K562 (cell line): Measurements from ENCODE around the gene TCF3. TPM values are rescaled to one million over a fixed set of nuclear protein-coding genes. Genes with fewer than 3 reads are reported as not detected.

Source experiments
- C11orf30 ChIP-seq: fragments of 450-650 bp; IDR thresholded peaks from 2 replicates; pipeline ENCODE4 v1.6.1; 2016; ENCODE audit warnings: low read depth, mild to moderate bottlenecking
- CHD1 ChIP-seq: fragments of 200-600 bp; sonication (generic); IDR thresholded peaks from one replicate; pipeline ENCODE4 v1.6.1; 2012; ENCODE audit warnings: mild to moderate bottlenecking, moderate library complexity, low read length, inconsistent platforms
- DEAF1 ChIP-seq: fragments of 450-650 bp; formaldehyde crosslinking; IDR thresholded peaks from 2 replicates; pipeline ENCODE4 v1.4.0; 2020; ENCODE audit warnings: mild to moderate bottlenecking, moderate library complexity
- E2F5 ChIP-seq: sonication (generic); formaldehyde crosslinking; IDR thresholded peaks from 2 replicates; pipeline ENCODE4 v1.8.0; 2022; ENCODE audit warnings: mild to moderate bottlenecking, missing genetic modification reagents
- HMGN3 ChIP-seq: IDR thresholded peaks from 2 replicates; pipeline ENCODE4 v1.6.1; 2011; ENCODE audit warnings: borderline replicate concordance, low read depth, mild to moderate bottlenecking, mixed read lengths, low read length; ENCODE audit not compliant: insufficient read length; ENCODE audit errors: extremely low read depth
- IRF2 ChIP-seq: sonication (generic); formaldehyde crosslinking; IDR thresholded peaks from 2 replicates; pipeline ENCODE4 v1.8.1; 2022; ENCODE audit warnings: mild to moderate bottlenecking, missing genetic modification reagents
- LCOR ChIP-seq: sonication (generic); formaldehyde crosslinking; IDR thresholded peaks from 2 replicates; pipeline ENCODE4 v1.8.0; 2022; ENCODE audit warnings: mild to moderate bottlenecking, missing genetic modification reagents
- NONO ChIP-seq, 2 experiments: fragments of 200-400 bp in 1 of 2; fragments of 450-650 bp in 1 of 2; formaldehyde crosslinking in 1 of 2; IDR thresholded peaks; 2 replicates each; pipeline ENCODE4 v1.6.1; 2017; ENCODE audit warnings: low read depth in 2 of 2, mild to moderate bottlenecking in 2 of 2, moderate library complexity in 2 of 2, low read length in 1 of 2
- PATZ1 ChIP-seq: fragments of 250-450 bp; sonication (Bioruptor Pico); IDR thresholded peaks from 2 replicates; pipeline ENCODE4 v1.5.0; 2020; ENCODE audit warnings: mild to moderate bottlenecking, borderline replicate concordance
- RB1 ChIP-seq: fragments of 450-650 bp; IDR thresholded peaks from 2 replicates; pipeline ENCODE4 v1.6.1; 2017; ENCODE audit warnings: low read depth, mild to moderate bottlenecking
- TGIF2 ChIP-seq: sonication (generic); formaldehyde crosslinking; IDR thresholded peaks from 2 replicates; pipeline ENCODE4 v1.8.1; 2022; ENCODE audit warnings: mild to moderate bottlenecking, missing genetic modification reagents, moderate library complexity
- U2AF1 ChIP-seq: fragments of 200-400 bp; formaldehyde crosslinking; optimal IDR thresholded peaks from 2 replicates; pipeline ENCODE3; 2017; ENCODE audit warnings: mild to moderate bottlenecking, low read depth, low read length, moderate library complexity
- U2AF2 ChIP-seq: fragments of 200-400 bp; formaldehyde crosslinking; optimal IDR thresholded peaks from 2 replicates; pipeline ENCODE3; 2017; ENCODE audit warnings: low read depth, mild to moderate bottlenecking, low read length
- ZBTB7A ChIP-seq: IDR thresholded peaks from 2 replicates; pipeline ENCODE4 v1.6.1; 2011; ENCODE audit warnings: low read depth, mild to moderate bottlenecking, low read length, moderate library complexity, borderline replicate concordance; ENCODE audit not compliant: control insufficient read depth
- ZNF232 ChIP-seq: sonication (generic); formaldehyde crosslinking; IDR thresholded peaks from 2 replicates; pipeline ENCODE4 v1.8.0; 2022; ENCODE audit warnings: mild to moderate bottlenecking, missing genetic modification reagents
- ZNF41 ChIP-seq: fragments of 250-450 bp; sonication (Bioruptor Pico); conservative IDR thresholded peaks from 2 replicates; pipeline ENCODE4 v1.4.0; 2020; ENCODE audit warnings: mild to moderate bottlenecking
- ZNF57 ChIP-seq: fragments of 450-650 bp; formaldehyde crosslinking; IDR thresholded peaks from 2 replicates; pipeline ENCODE4 v1.4.0; 2020; ENCODE audit warnings: mild to moderate bottlenecking, moderate library complexity
- ZNF609 ChIP-seq: sonication (generic); formaldehyde crosslinking; IDR thresholded peaks from 2 replicates; pipeline ENCODE4 v1.8.1; 2023; ENCODE audit warnings: missing genetic modification reagents, mild to moderate bottlenecking, borderline replicate concordance
- polyA plus RNA-seq, 8 experiments: library from polyadenylated mRNA; depleted of rRNA in 4 of 8; stranded (reverse) in 5 of 8; unstranded in 3 of 8; fragments of >200 nt; fragmentation: Nextera tagmentation in 2 of 8; fragmentation: Illumina TruSeq in 1 of 8; extraction: Ambion mirVana in 2 of 8; extraction: Trizol in 1 of 8; gene quantifications; 2 replicates each; pipeline versions ENCODE4 v1.2.1 to v1.2.3, GENCODE V29; 2011 to 2014; ENCODE audit warnings: inconsistent platforms in 1 of 8, missing spikeins in 1 of 8
- total RNA-seq, 7 experiments: library from RNA; depleted of rRNA in 6 of 7; stranded (reverse); fragments of >200 nt in 6 of 7; fragmentation: Illumina TruSeq in 2 of 7; extraction: Trizol in 2 of 7; gene quantifications; 2 replicates each; pipeline versions ENCODE4 v1.2.1 to v1.2.3, GENCODE V29; 2011 to 2021; ENCODE audit warnings: low replicate concordance in 1 of 7

TCF3 gene
- total and polyA plus RNA-seq, 9 of the 15 experiments (the other 6 are each of a cell fraction or from before 2014, with no cell fraction given): 5.6 to 259 (median 84.0) TPM

GRCh38 chr19:1567116-1567847 lies 85.1 kb downstream of the TCF3 start (continued):
- TF ChIP-seq E2F5: no peak
- no peak for TF ChIP-seq C11orf30
- no peak for TF ChIP-seq ZNF232
- peak; percentile 58 for TF ChIP-seq CHD1
- peak in 1 of 2 experiments; percentile 26; a peak in 1 of 4 replicates for TF ChIP-seq NONO (IDR thresholded peaks at IDR 0.05; ENCODE audit: low read depth in 2 of 2, low read length in 1 of 2)
- no peak for TF ChIP-seq HMGN3
- no peak for TF ChIP-seq TGIF2 (CRISPR knock-in tag)
- no peak for TF ChIP-seq ZNF609 (CRISPR knock-in tag)
- TF ChIP-seq U2AF2: no peak
- TF ChIP-seq PATZ1 (CRISPR knock-in tag): no peak
- TF ChIP-seq LCOR (CRISPR knock-in tag): no peak
- peak; percentile 64; the same call in 1 of the 2 replicates for TF ChIP-seq ZBTB7A
- peak; percentile 39; the same call in 1 of the 2 replicates for TF ChIP-seq RB1
- no peak for TF ChIP-seq U2AF1
- TF ChIP-seq ZNF41 (CRISPR knock-in tag): no peak
- TF ChIP-seq IRF2 (CRISPR knock-in tag): no peak
- TF ChIP-seq ZNF57 (CRISPR knock-in tag): no peak
- TF ChIP-seq DEAF1 (CRISPR knock-in tag): no peak
